ENCODE measurements around the gene TERT. TPM values are rescaled to one million over a fixed set of nuclear protein-coding genes. Genes with fewer than 3 reads are reported as not detected.

TERT gene
- total and polyA plus RNA-seq, 10 of the 15 experiments (the other 5 are each of a cell fraction or from before 2014, with no cell fraction given) = 0.08 to 21.5 (median 5.0) TPM

DNA sequence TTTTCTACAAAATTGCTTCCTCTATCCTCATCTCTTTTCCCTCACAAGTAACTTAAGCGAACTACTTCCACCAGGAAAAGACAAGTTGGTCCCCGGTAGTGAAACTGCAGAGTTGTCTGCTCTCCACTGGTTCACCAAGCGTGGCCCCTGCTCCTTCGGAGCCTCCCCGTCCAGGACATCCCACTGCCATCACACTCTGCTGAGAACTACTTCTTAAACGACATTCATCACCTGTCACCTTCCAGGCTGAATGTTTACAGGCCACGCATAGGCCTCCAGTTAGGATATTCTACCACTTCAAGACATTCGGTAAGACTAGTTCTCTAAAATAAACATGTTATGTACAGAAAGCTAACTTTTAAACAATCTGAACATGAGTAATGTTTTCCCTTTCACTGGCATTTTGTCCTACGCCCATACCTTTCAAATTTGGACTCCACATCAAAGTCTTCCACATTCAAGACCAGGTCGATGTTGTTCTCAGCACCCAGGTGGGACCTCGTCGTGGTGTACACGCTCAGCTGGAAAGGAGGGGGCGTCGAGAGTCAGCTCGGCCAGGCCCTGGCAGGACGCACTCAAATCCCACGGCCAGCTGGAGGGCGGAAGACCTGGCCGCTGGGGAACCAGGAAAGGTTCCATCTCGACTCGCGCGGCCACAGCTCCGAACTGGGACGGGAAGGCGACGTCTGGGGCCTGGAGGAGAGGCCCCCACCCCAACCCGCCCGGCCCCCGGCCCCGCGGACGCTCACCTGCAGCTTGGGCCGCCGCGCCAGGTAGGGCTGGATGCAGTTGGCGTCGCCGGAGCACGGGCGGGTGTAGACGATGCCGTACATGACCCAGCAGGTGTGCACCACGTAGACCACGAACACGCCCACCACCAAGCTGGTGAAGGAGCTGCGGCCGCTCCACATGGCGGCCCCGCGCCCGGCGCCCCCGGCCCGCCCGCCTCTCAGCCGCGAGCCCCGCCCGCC, 49.3 kb upstream of the TERT start:
- peaks cover 19% of the 10 kb centered on the region for H3K79me2 ChIP-seq (ENCODE audit: control insufficient read depth, insufficient read depth, low read length)
- ChIA-PET RAD21 (ENCODE audit: unreplicated experiment) (interaction anchor here (1.1 to 1.4 kb wide), 4 partner anchors 48 to 420 kb away, joined by 3 to 6 read pairs (median 4); partner anchors contain the start of gene TERT), SMC1A (ENCODE audit: uncharacterized antibody, unreplicated experiment) (interaction anchor here (0.5 to 1.4 kb wide), 6 partner anchors 20 to 174 kb away, joined by 3 to 4 read pairs (median 3); no protein-coding TSS in a partner anchor), POLR2A (interaction anchor here (0.8 to 2.5 kb wide), 2 partner anchors 17 to 29 kb away, joined by 5 to 11 read pairs; no protein-coding TSS in a partner anchor), CTCF (interaction anchor here (0.7 to 1.5 kb wide), 2 partner anchors 135 to 159 kb away, joined by 3 to 4 read pairs; no protein-coding TSS in a partner anchor)
- peaks cover 12 to 14% of the 10 kb centered on the region in 2 experiments; a peak in 3 of 4 replicates for H3K36me3 ChIP-seq (ENCODE audit: control insufficient read depth in 2 of 2, insufficient read depth in 2 of 2, low read length in 1 of 2)
- in situ Hi-C loops (cut with MboI) = no loop called here
- TF ChIP-seq EGR1 (IDR thresholded peaks at IDR 0.05; ENCODE audit: borderline replicate concordance in 1 of 2, low read depth in 2 of 2, low read length in 2 of 2) = 0 out of 3 replicates have a peak, but pooled peaks of 1 of the 2 experiments have one; percentile 25
- no peak for TF ChIP-seq TCF7 (IDR thresholded peaks at IDR 0.05; ENCODE audit: borderline replicate concordance)
- TF ChIP-seq TCF12 (IDR thresholded peaks at IDR 0.05; ENCODE audit: low read depth, low read length) = 0 out of 2 replicates have a peak, but pooled peaks have one; percentile 1
- no peak for TF ChIP-seq MTA3 (IDR thresholded peaks at IDR 0.05; ENCODE audit: borderline replicate concordance, low read length)
- TF ChIP-seq, protein P1, sequence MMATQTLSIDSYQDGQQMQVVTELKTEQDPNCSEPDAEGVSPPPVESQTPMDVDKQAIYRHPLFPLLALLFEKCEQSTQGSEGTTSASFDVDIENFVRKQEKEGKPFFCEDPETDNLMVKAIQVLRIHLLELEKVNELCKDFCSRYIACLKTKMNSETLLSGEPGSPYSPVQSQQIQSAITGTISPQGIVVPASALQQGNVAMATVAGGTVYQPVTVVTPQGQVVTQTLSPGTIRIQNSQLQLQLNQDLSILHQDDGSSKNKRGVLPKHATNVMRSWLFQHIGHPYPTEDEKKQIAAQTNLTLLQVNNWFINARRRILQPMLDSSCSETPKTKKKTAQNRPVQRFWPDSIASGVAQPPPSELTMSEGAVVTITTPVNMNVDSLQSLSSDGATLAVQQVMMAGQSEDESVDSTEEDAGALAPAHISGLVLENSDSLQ (IDR thresholded peaks at IDR 0.05) = 0 out of 2 replicates have a peak, but pooled peaks have one; percentile 19
- TF ChIP-seq RCOR1 (conservative IDR thresholded peaks at IDR 0.05; ENCODE audit: low read depth, low read length) = no peak
- no peak for TF ChIP-seq ZNF217 (IDR thresholded peaks at IDR 0.05)
- no peak for TF ChIP-seq CHD4 (IDR thresholded peaks at IDR 0.05)
- H4K20me1 ChIP-seq (ENCODE audit: control insufficient read depth, insufficient read depth) = peaks cover 2% of the 10 kb centered on the region; the same call in 1 of the 2 replicates
- WGBS (ENCODE audit: insufficient coverage, insufficient replicate concordance, low lambda C conversion rate, missing lambda C conversion rate) = under 1% methylated on average over 49 of the region's 61 CpGs
- H3K9ac ChIP-seq (ENCODE audit: control insufficient read depth, insufficient read depth, low read length) = peak overlapping the region; percentile 87
- H3K9me3 ChIP-seq (replicated peaks; ENCODE audit: control insufficient read depth, insufficient read depth, low read length) = no peaks in the 10 kb centered on the region
- peak overlapping the region; percentile 89 for H3K4me3 ChIP-seq
- DNase-seq (ENCODE audit: low read depth, low spot score) (no peak), ATAC-seq (peak; percentile 20), FAIRE-seq (no peak)
- H3K27me3 ChIP-seq (replicated peaks in 1 of 2; ENCODE audit: control insufficient read depth in 2 of 2, insufficient read depth in 2 of 2, low read length in 1 of 2) = no peaks in the 10 kb centered on the region
- no peak overlapping the region; the same call in 1 of the 2 replicates for H2AFZ ChIP-seq (ENCODE audit: control insufficient read depth, low read depth, low read length)
- intact Hi-C loops (cut with micrococcal nuclease; ENCODE audit: unreplicated experiment) = loop anchor here (5.0 to 10.0 kb wide), 2 partner anchors 151 to 298 kb away; no protein-coding TSS in a partner anchor
- peaks cover 28% of the 10 kb centered on the region for H3K4me1 ChIP-seq (ENCODE audit: control insufficient read depth, insufficient read depth, low read length)
- peak overlapping the region; percentile 68 for H3K27ac ChIP-seq (ENCODE audit: control insufficient read depth, insufficient read depth)
- TSS peak; percentile 69 for BruUV-seq (replicated peaks)
- peak overlapping the region; percentile 53 for H3K4me2 ChIP-seq (ENCODE audit: control insufficient read depth, insufficient read depth)
